Erythroblast (primary cell): ENCODE results near the gene FOXD3.
A peak's percentile ranks its signal among the peaks of the same experiment; 100 is the strongest.
"Not testable (repeated sequence)": the region's sequence is repeated elsewhere in the genome, so short reads cannot be mapped to it uniquely, and the experiment has no call there.

Source experiments
- DNase-seq, 2 experiments: peaks; one replicate each; lab custom pipeline; 2025; lab: John Stamatoyannopoulos, UW
- GATA1 ChIP-seq: IDR thresholded peaks from 2 replicates; pipeline ENCODE4 v1.6.1; 2011; ENCODE audit warnings: low read depth, mild to moderate bottlenecking, control low read depth, low read length, moderate library complexity
- POLR2A ChIP-seq: IDR thresholded peaks from 2 replicates; pipeline ENCODE4 v1.6.1; 2011; ENCODE audit warnings: mild to moderate bottlenecking, low read length

Gene FOXD3

GRCh38 chr1:63325279-63325985 lies 3.1 kb downstream of the FOXD3 start:
- TF ChIP-seq POLR2A (no peak), GATA1 (no peak)
- peak; percentile 18 to 49 for DNase-seq

- TF ChIP-seq GATA1 (no peak), POLR2A (no peak)
- DNase-seq, result peak; percentile 27 to 49
These were observed 3.7 kb downstream of the FOXD3 start for GRCh38 chr1:63326106-63326472.

DNA sequence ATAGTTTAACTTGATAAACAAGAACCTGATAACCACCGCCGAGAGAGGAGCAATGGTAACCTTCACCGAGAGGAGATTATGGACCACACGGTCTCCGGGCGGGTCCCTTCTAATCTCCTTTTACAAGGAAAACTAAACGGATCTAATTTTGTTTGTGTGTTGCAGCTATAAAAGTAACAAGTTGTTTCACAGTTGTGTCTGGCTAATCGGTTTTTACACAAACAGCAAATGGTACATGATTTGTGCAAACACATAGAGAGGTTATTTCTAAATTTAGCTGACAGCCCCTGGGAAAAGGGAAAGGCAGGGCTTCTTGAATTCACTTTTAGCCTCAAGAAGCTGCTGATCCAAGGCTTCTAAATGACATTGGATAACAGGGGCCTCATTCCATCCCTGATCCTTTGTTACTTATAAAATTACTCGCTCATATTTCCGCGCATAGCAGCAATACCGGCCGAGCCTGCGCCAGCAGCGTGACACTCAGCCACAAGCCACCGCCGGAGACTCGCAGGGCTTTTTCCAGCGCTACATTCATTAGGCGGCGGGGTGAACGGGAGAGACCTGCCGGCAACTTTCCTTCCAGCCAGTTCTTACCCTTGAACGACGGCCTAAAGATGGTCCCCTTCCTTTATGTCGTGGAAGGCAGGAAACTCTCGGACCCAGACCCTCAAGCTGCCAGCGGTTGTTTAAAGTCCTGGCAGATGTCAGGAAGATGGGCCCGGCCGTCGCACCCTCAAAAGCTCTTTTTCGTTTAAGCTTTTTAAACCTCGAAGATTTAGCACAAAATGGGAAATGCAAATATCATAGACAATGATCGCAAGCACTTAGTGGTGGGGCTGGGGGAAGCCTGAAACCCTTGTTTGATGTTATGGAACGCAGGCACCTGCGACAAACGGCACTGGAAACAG lies 4.4 kb downstream of the FOXD3 start:
- TF ChIP-seq POLR2A (no peak), GATA1 (no peak)
- peak; percentile 27 to 43 for DNase-seq

DNA sequence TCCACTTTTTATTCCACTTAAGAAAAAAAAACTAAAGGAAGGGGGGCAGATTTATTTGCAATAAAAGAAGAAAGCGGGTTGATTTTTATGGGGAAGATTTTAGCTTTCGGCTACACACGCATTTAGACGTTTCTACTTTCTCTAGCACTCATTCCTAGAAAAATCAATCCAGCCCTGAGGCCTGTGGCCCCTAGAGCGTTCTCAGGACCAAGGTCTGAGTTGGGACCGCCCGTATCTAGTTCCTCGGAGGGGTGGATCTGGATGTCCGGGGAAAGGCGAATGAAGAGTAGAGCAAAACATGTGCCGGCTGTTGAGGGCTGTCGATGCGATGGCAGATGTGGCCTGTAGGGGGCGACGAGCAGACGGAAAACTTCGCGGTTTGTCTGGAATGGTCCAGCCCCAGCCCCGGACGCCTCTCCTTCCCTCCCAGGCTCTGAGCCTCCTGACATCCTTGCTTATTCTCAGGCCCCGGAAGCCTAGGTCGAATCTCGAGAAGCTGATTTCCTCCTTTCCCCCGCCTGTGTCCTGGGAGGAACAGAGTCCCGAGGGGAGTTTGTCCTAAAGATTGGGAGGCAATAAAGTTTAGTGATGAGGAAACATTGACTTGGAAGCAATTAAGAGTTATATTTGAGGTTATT lies 5.2 kb downstream of the FOXD3 start:
- DNase-seq, result peak; percentile 67 to 81

GRCh38 chr1:63328122-63328521 lies 5.8 kb downstream of the FOXD3 start:
- DNase-seq, result no peak
- TF ChIP-seq POLR2A (no peak), GATA1 (no peak)

More for the DNA sequence above, 5.2 kb downstream of the FOXD3 start:
- TF ChIP-seq POLR2A (no peak), GATA1 (no peak)

DNA sequence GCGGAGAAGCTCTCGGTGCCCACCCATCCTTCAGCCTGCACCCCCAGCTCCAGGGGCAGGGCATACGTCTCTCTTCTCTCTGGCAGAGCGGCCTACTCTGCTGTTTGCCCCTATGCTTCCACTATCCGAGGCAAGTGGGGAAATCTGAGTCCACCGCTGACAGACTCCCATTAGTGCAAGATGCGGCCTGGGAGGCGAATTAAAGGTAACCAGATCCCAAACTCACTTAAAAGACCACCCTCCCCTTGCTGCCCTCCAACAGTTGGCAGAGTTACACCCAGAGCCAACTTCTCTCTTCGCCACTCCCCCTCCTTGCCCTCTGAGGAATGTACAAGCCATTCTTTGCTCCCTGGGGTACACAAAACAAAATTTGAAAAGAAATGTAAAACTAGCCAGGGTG lies 6.4 kb downstream of the FOXD3 start:
- DNase-seq, result no peak
- TF ChIP-seq POLR2A (no peak), GATA1 (no peak)

GRCh38 chr1:63329621-63330330 lies 7.4 kb downstream of the FOXD3 start:
- TF ChIP-seq GATA1 (no peak), POLR2A (no peak)
- no peak for DNase-seq

GRCh38 chr1:63330331-63330916 lies 8.1 kb downstream of the FOXD3 start:
- DNase-seq, result no peak
- TF ChIP-seq GATA1 (no peak), POLR2A (no peak)

- TF ChIP-seq POLR2A, result no peak
- no peak for TF ChIP-seq GATA1
- no peak for DNase-seq
These were observed 20.0 kb downstream of the FOXD3 start for GRCh38 chr1:63342402-63342801.

- TF ChIP-seq POLR2A, result no peak
- no peak for TF ChIP-seq GATA1
- DNase-seq, result no peak
These were observed 21.6 kb downstream of the FOXD3 start for GRCh38 chr1:63343922-63344321.

GRCh38 chr1:63350320-63350719 lies 28.0 kb downstream of the FOXD3 start:
- DNase-seq, result no peak
- TF ChIP-seq POLR2A (no peak), GATA1 (no peak)

DNA sequence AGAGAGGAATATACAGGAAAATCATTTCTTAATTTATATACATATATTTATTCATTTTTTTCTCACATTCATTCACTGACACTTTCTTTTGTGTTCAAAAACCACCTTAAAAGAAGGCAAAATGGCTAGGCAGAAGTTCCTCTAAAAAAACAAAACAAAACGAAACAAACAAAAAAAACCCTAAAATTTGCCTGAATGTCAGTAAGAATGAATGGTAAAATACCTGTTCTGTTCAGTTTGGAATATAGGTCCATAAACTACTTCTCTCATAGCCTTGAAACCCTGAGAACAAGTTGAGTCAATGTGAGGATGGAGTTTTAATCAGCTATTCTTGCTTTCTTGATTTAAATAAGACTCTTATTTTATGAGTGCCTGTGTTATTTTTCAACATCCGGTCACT lies 30.4 kb downstream of the FOXD3 start:
- TF ChIP-seq POLR2A (no peak), GATA1 (no peak)
- DNase-seq, result no peak

DNA sequence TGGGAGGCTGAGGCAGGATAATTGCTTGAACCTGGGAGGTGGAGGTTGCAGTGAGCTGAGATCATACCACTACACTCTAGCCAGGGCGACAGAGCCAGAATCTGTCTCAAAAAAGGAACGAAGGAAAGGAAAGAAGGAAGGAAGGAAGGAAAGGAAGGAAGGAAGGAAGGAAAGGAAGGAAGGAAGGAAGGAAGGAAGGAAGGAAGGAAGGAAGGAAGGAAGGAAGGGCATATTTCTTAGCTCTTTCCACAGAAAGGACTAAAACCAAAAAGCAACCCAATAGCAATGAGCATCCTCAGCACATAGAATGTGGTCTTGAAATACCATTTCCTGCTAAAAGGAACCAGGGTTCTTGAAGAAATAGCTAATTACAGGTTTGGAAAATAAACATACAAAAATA lies 33.9 kb downstream of the FOXD3 start:
- not testable (repeated sequence) for DNase-seq

DNA sequence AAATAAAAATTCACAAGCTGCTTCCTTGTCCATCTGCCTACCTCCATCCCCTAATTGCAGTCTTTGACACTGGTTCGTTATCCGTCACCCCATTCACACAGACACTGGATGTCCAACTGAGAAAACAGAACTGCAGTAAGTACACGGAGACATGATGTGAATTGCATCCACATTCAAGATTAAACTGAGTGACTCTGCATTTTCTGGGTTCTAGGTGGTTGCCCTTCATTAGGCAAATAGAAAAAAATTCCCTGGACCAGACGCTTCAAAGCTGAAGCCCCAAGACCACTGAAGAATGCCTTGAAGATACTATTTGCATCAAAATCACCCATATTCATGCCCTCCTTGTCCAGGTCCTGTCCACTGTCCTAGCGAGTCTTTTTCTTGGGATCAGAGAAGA lies 37.2 kb downstream of the FOXD3 start:
- TF ChIP-seq POLR2A (no peak), GATA1 (no peak)
- no peak for DNase-seq
